Measurements from ENCODE around the gene TRIM14.
"Not testable (repeated sequence)": the region's sequence is repeated elsewhere in the genome, so short reads cannot be mapped to it uniquely, and the experiment has no call there.

The TRIM14 gene

DNA sequence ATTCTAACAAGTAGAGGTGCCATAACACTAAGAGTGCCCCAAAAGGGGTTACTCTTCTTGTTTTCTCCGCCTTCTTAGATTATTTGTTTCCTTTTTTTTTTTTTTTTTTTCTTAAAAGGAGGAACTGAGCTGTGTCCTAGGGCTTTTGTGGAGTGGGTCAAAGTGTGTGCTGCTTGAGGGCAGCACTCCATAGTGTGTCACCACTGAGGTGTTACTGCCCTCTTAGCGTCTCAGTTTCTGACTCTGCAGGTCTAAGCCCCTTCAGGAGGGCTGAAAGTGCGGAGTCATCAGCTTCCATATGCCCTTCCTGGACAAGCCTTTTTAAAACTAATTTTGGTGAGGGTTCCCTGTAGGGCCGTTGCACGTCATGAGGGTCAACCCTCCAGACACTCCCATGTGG is 75.1 kb downstream of the TRIM14 start:
- no peak for DNase-seq

- no peak for DNase-seq
Observed at GRCh38 chr9:98040212-98040611, 78.8 kb downstream of the TRIM14 start.

DNA sequence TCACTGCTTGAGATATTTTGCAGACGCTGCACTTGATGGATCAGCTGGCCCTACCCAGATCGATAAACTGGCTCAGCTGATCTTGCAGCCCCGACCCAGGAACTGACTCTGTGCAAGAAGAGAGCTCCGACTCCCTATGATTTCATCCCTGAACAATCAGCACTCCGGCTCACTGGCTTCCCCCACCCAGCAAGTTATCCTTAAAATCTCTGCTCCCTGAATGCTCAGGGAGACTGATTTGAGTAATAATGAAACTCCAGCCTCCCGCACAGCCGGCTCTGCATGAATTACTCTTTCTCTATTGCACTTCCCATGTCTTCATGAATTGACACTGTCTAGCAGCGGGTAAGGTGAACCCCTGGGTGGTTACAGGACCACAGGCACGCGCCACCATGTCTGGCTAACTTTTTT is 79.4 kb downstream of the TRIM14 start:
- no peak for DNase-seq

DNA sequence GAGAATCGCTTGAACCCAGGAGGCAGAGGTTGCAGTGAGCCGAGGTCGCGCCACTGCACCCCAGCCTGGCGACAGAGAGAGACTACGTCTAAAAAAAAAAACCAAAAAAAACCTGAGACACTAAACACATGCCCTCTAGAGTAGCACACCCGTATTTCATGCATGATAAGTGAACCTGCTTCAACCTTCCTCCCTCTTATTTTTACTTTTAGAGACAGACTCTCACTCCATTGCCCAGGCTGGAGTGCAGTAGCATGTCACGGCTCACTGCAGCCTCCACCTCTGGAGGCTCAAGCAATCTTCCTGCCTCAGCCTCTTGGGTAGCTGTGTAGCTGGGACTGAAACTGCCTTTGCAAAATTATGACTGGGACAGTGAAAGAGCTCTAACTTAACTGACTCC is 80.1 kb downstream of the TRIM14 start:
- DNase-seq, result no peak

- DNase-seq, result no peak
Observed at GRCh38 chr9:98037357-98037756, 81.7 kb downstream of the TRIM14 start.

GRCh38 chr9:98034593-98035546 is 84.2 kb downstream of the TRIM14 start:
- peak; percentile 94 for DNase-seq

- no peak for DNase-seq
Observed at GRCh38 chr9:98031935-98032334, 87.1 kb downstream of the TRIM14 start.

DNA sequence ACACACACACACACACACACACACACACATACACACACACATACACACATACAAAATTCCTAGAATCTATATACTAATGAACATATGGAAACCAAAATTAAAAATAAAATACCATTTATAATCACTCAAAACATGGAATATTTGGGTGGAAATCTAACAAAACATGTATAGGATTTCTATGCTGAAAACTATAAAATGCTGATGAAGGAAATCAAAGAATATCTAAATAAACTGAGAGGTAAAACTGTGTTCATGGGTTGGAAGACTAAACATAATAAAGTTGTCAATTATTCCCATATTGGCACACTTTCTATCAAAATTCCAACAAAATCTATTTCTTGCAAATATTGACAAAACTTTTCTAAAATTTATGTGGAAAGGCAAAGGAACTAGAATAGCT is 87.9 kb downstream of the TRIM14 start:
- no peak for DNase-seq

DNA sequence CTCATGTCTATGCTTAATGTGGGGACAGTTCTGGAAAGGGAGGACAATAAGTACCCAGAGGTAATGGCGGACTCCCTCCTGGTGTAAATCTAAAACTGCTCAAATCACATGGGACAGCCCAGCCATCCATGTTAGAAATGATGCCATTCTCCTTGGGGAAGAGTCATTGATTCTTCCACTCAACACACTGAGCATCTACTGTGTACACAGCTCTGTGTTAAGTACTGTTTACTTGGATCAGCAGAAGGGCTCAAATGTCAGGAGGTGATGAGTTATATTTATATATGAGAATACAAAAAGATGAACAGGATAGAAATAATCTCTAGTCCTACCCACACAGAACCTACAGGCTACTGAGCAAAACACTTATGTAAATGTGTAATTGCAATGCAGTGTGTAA is 94.3 kb downstream of the TRIM14 start:
- DNase-seq, result no peak

- DNase-seq, result no peak
Observed at GRCh38 chr9:98022447-98022846, 96.6 kb downstream of the TRIM14 start.

DNA sequence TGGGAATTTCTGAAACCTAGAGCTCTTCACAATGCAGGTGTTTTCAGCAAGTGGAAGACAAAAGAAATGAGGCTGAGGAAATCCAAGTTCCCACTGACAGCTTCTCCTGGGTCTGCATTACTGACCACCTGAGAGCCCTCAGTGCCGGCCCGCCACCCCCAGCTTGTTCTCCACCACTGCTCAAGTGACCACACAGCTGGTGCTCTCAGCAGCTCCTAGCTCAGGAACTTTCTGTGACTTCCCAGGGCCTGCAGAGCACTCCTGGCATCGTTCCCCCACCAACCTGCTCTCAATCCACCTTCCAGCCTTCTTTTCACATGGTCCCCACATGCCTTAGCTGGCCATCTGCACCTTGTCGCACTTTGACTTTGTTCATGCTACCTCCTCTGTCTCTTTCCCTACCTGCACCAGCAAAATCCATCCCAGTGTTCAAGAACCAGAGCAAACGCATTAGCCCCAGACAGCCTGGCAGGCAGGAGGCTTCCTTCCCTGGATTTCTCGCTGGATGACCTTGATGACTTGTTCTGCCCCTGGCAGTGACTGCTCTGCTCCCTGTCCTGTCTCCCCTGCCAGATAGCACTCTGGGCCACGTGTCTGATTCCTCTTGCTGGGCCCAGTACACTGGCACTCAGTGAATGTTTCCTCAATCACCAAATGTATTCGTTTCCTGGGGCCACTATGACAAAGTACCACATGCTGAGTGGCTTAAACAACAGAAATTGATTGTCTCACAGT is 97.5 kb downstream of the TRIM14 start:
- DNase-seq, result no peak

- DNase-seq, result no peak
Observed at GRCh38 chr9:98020476-98021145, 98.4 kb downstream of the TRIM14 start.

- DNase-seq, result not testable (repeated sequence)
Observed at GRCh38 chr9:98019869-98020268, 99.2 kb downstream of the TRIM14 start.

Data from activated gamma-delta T cell treated with Interleukin-2 at 50 U/mL for 16 hours (primary cell).